Ovary (tissue), 3 donors: ENCODE measurements around the gene BTRC.

Source experiments
- CTCF ChIP-seq, 3 donors: fragments of 450-650 bp in 2 of 3; fragments of 200-600 bp in 1 of 3; IDR thresholded peaks; one replicate each; pipeline versions ENCODE4 v1.5.1 to v1.8.0; 2016 to 2022; ENCODE audit warnings: antibody characterized with exemption in 3 of 3, mild to moderate bottlenecking in 1 of 3
- POLR2A ChIP-seq: fragments of 450-650 bp; IDR thresholded peaks from one replicate; pipeline ENCODE4 v1.6.1; 2017; ENCODE audit warnings: antibody characterized with exemption, mild to moderate bottlenecking, moderate library complexity
- donor health status: DM: no; HTN: no; CAD: no.

DNA sequence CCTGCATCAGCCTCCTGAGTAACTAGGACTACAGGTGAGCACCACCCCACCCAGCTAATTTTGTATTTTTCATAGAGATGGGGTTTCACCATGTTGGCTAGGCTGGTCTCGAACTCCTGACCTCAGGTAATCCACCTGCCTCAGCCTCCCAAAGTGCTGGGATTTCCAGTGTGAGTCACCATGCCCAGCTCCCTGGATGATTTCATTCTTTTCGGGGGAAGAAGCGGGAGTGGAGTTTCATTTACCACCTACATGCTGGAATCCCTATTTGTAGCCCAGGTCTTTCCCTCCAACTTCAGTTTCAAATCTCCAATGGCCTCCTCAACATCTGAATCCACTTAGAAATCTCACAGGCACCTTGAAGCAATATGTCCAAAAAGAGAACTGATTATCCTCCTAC is 2.9 kb upstream of the BTRC start:
- no peak for TF ChIP-seq CTCF (IDR thresholded peaks at IDR 0.05)
- TF ChIP-seq POLR2A, result no peak
